HG02623 (cell line): ENCODE data around the gene MAPK11.

Source experiments
- ATAC-seq: cut with Tn5 transposase; IDR thresholded peaks from one replicate; pipeline ENCODE4 v1.9.1; 2021; ENCODE audit warnings: moderate library complexity; ENCODE audit not compliant: unreplicated experiment

MAPK11 gene

GRCh38 chr22:50296658-50297490 is 26.7 kb upstream of the MAPK11 start:
- ATAC-seq, result no peak

- no peak for ATAC-seq
Observed at GRCh38 chr22:50294319-50294656, 24.1 kb upstream of the MAPK11 start.

- ATAC-seq, result no peak
Observed at GRCh38 chr22:50293441-50294318, 23.5 kb upstream of the MAPK11 start.

GRCh38 chr22:50292643-50293440 is 22.7 kb upstream of the MAPK11 start:
- no peak for ATAC-seq

GRCh38 chr22:50289942-50290630 is 19.9 kb upstream of the MAPK11 start:
- ATAC-seq, result no peak

GRCh38 chr22:50289151-50289941 is 19.2 kb upstream of the MAPK11 start:
- ATAC-seq, result no peak

GRCh38 chr22:50287731-50288130 is 17.6 kb upstream of the MAPK11 start:
- no peak for ATAC-seq

GRCh38 chr22:50286701-50287318 is 16.6 kb upstream of the MAPK11 start:
- no peak for ATAC-seq

GRCh38 chr22:50286275-50286674 is 16.1 kb upstream of the MAPK11 start:
- ATAC-seq, result no peak

- ATAC-seq, result no peak
Observed at GRCh38 chr22:50285568-50286229, 15.5 kb upstream of the MAPK11 start.

GRCh38 chr22:50284479-50284878 is 14.3 kb upstream of the MAPK11 start:
- no peak for ATAC-seq

- no peak for ATAC-seq
Observed at GRCh38 chr22:50283821-50284220, 13.6 kb upstream of the MAPK11 start.

GRCh38 chr22:50282361-50283155 is 12.4 kb upstream of the MAPK11 start:
- ATAC-seq, result no peak

GRCh38 chr22:50281957-50282356 is 11.8 kb upstream of the MAPK11 start:
- ATAC-seq, result no peak

GRCh38 chr22:50281384-50281760 is 11.2 kb upstream of the MAPK11 start:
- no peak for ATAC-seq

GRCh38 chr22:50280708-50281383 is 10.7 kb upstream of the MAPK11 start:
- no peak for ATAC-seq

- no peak for ATAC-seq
Observed at GRCh38 chr22:50280022-50280707, 10.0 kb upstream of the MAPK11 start.
